Lower leg skin (tissue), 4 donors: Measurements from ENCODE around the gene FA2H. TPM values are rescaled to one million over a fixed set of nuclear protein-coding genes. Genes with fewer than 3 reads are reported as not detected.
A peak's percentile ranks its signal among the peaks of the same experiment; 100 is the strongest.

Experiments used
- DNase-seq, 2 donors: peaks; one replicate each; pipeline ENCODE4 v3.0.0-alpha.2; 2019; ENCODE audit warnings: low spot score in 2 of 2
- H3K4me3 ChIP-seq: fragments of 200-600 bp; sonication (generic); 2 replicates; pipeline ENCODE4 v1.5.1; 2017; ENCODE audit warnings: mild to moderate bottlenecking, low read depth; ENCODE audit not compliant: poor library complexity, severe bottlenecking
- POLR2A ChIP-seq, 2 donors: fragments of 450-650 bp; IDR thresholded peaks; one replicate each; pipeline ENCODE4 v1.6.1; 2016 to 2017; ENCODE audit warnings: antibody characterized with exemption in 2 of 2, mild to moderate bottlenecking in 1 of 2, moderate library complexity in 1 of 2
- WGBS, 2 donors: methylation state at CpG; one replicate each; pipeline ENCODE4 v1.1.5; 2018; 5-methylcytosine and 5-hydroxymethylcytosine counted together
- intact Hi-C: fragments of 100-400 bp; cut with DNase I; formaldehyde crosslinking; loops from one replicate; pipeline ENCODE4 v1.15.0; 2023; ENCODE audit warnings: low total_unique reads
- total RNA-seq, 4 donors: library from RNA; depleted of rRNA; stranded (reverse); fragments of >200 nt; gene quantifications; one replicate each; pipeline ENCODE4 v1.1.0, GENCODE V29; 2016
- TF ChIP-seq, protein P1 (sequence below), 3 donors: fragments of 450-650 bp; IDR thresholded peaks; one replicate each; pipeline ENCODE4 v1.5.1; 2016; ENCODE audit warnings: antibody characterized with exemption in 3 of 3, mild to moderate bottlenecking in 3 of 3, moderate library complexity in 2 of 3

Gene FA2H
- total RNA-seq, 4 donors from 2014 or later = 4.5 to 13.7 (median 7.7) TPM

DNA sequence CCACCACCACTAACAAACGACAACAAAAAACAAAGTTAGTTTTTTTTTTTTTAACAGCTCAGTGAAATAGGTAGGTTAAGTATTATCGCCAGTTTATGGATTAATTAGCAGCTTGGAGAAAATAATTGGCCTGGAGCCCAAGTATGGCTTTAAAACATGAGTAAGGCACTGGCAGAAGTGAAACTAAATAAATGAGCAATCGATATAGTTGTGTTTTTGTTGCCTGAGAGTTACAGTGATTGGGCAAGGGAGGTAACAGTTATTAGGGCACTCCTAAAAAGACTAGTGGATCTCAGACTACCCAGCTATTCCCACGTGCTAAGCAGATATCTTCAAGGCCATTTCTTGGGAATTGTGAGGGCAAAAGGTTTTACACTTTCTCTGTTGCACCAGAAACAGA lies 76.4 kb downstream of the FA2H start:
- no peak for DNase-seq
- WGBS, 2 donors = 43 to 46% methylated on average over 4 of the region's 4 CpGs
- no peak for TF ChIP-seq POLR2A (IDR thresholded peaks at IDR 0.05)
- TF ChIP-seq, protein P1, sequence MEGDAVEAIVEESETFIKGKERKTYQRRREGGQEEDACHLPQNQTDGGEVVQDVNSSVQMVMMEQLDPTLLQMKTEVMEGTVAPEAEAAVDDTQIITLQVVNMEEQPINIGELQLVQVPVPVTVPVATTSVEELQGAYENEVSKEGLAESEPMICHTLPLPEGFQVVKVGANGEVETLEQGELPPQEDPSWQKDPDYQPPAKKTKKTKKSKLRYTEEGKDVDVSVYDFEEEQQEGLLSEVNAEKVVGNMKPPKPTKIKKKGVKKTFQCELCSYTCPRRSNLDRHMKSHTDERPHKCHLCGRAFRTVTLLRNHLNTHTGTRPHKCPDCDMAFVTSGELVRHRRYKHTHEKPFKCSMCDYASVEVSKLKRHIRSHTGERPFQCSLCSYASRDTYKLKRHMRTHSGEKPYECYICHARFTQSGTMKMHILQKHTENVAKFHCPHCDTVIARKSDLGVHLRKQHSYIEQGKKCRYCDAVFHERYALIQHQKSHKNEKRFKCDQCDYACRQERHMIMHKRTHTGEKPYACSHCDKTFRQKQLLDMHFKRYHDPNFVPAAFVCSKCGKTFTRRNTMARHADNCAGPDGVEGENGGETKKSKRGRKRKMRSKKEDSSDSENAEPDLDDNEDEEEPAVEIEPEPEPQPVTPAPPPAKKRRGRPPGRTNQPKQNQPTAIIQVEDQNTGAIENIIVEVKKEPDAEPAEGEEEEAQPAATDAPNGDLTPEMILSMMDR (IDR thresholded peaks at IDR 0.05) = no peak
- intact Hi-C loops = no loop called here
- H3K4me3 ChIP-seq = no peak overlapping the region

DNA sequence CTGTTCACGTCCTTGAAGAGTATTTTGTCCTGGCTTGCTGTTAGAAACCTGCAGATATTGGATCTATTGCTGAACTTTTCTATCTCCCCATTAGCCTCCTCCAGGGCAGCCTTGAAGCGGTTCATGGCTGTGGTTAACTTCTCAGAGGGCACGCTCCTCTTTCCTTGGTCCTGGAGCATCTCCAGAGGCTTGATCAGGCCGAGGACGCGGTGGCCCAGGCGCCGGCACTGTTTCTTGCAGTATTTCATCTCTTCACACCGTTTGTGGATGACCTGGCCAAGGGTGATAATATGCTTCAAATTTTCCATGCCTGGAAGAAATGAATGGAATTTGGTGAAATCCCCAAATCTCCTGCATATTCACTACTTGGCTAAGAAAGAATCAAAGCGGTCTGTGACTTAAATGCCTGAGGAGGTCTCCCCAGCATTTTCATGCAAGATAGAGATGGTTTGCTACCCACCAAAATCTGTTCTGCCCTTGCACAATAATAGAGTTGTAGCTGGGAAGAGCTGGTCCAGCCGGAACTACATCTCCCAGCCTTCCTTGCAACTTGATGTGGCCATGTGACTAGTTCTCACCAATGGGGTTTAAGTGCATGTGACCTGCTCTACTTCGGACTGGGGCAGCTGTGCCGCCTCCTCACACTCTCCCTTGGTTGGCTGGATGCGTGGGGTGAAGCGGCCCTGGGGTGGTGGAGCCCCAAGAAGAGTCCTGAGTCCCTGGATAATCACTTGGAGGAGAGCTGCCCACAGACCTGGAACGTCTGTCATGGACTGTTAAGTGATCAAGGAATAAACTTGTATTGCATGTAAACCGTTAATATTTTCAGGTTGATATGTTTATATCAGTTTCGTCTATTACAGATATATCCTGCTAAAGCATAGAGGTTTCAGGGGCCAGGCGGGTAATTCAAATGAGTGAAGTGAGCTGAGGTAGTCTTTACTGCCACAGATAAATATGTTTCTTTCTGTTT lies 78.9 kb downstream of the FA2H start:
- WGBS, 2 donors = 49 to 53% methylated on average over 19 of the region's 19 CpGs
- H3K4me3 ChIP-seq = no peak overlapping the region
- no peak for TF ChIP-seq POLR2A (IDR thresholded peaks at IDR 0.05)
- TF ChIP-seq, protein P1 (IDR thresholded peaks at IDR 0.05) = no peak
- intact Hi-C loops = no loop called here
- peak; percentile 84 to 93 for DNase-seq

- TF ChIP-seq, protein P1 (IDR thresholded peaks at IDR 0.05) = no peak
- TF ChIP-seq POLR2A (IDR thresholded peaks at IDR 0.05) = no peak
- no peak for DNase-seq
- no peak overlapping the region for H3K4me3 ChIP-seq
- 83 to 84% methylated on average over 10 of the region's 10 CpGs for WGBS, 2 donors
- intact Hi-C loops = no loop called here
Observed at GRCh38 chr16:74691093-74691855, 83.3 kb downstream of the FA2H start.

DNA sequence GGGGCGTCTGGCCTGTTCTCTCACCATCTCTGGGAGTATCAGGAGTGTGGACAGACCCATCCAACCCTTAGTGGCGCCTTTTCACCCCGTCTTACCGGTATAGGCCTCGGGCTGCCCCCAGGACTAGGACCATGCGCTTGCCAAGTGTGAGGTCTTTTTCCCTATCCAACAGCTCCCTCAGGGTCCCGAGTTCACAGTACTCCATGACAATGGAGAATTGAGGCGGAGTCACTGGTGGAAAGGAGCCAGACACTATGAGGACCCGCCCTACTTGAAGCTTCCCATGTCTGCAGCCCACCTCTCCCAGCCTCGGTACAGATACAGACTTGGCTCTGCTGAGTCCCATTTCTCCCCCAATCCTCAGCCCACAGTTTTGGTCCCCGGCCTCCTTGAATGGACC lies 92.1 kb downstream of the FA2H start:
- intact Hi-C loops = no loop called here
- H3K4me3 ChIP-seq = no peak overlapping the region
- no peak for TF ChIP-seq POLR2A (IDR thresholded peaks at IDR 0.05)
- TF ChIP-seq, protein P1 (IDR thresholded peaks at IDR 0.05) = no peak
- WGBS, 2 donors = 89 to 93% methylated on average over 11 of the region's 11 CpGs
- no peak for DNase-seq

- TF ChIP-seq, protein P1 (IDR thresholded peaks at IDR 0.05) = no peak
- TF ChIP-seq POLR2A (IDR thresholded peaks at IDR 0.05) = no peak
- WGBS, 2 donors = 75 to 87% methylated on average over 6 of the region's 6 CpGs
- no peak for DNase-seq
- H3K4me3 ChIP-seq = no peak overlapping the region
- intact Hi-C loops = no loop called here
Observed at GRCh38 chr16:74680681-74681080, 93.9 kb downstream of the FA2H start.
